AML-193 (cell line): Measurements from ENCODE around the gene CCT8L2.
"Not testable (repeated sequence)": the region's sequence is repeated elsewhere in the genome, so short reads cannot be mapped to it uniquely, and the experiment has no call there.

Experiments used
- DNase-seq, 2 experiments: peaks; one replicate each; lab custom pipeline; 2025; lab: John Stamatoyannopoulos, UW

CCT8L2 gene

GRCh38 chr22:16595251-16595650 is 2.6 kb upstream of the CCT8L2 start:
- not testable (repeated sequence) for DNase-seq

- no peak for DNase-seq
Observed at GRCh38 chr22:16594026-16594425, 1.4 kb upstream of the CCT8L2 start.

GRCh38 chr22:16592231-16592630 is 379 bp downstream of the CCT8L2 start:
- DNase-seq = not testable (repeated sequence)

GRCh38 chr22:16591136-16591535 is 1.5 kb downstream of the CCT8L2 start:
- DNase-seq = not testable (repeated sequence)

- DNase-seq = no peak
Observed at GRCh38 chr22:16586991-16587390, 5.6 kb downstream of the CCT8L2 start.

GRCh38 chr22:16586170-16586569 is 6.4 kb downstream of the CCT8L2 start:
- DNase-seq = no peak

- not testable (repeated sequence) for DNase-seq
Observed at GRCh38 chr22:16580872-16581271, 11.7 kb downstream of the CCT8L2 start.

- peak in 1 of 2 experiments; percentile 0 for DNase-seq
Observed at GRCh38 chr22:16569240-16569834, 23.3 kb downstream of the CCT8L2 start.

- no peak for DNase-seq
Observed at GRCh38 chr22:16568425-16568758, 24.2 kb downstream of the CCT8L2 start.

GRCh38 chr22:16567617-16568424 is 24.8 kb downstream of the CCT8L2 start:
- DNase-seq = not testable (repeated sequence)

- not testable (repeated sequence) for DNase-seq
Observed at GRCh38 chr22:16566421-16567151, 26.0 kb downstream of the CCT8L2 start.

- not testable (repeated sequence) for DNase-seq
Observed at GRCh38 chr22:16565585-16566420, 26.8 kb downstream of the CCT8L2 start.

- DNase-seq = not testable (repeated sequence)
Observed at GRCh38 chr22:16564837-16565584, 27.6 kb downstream of the CCT8L2 start.

GRCh38 chr22:16563555-16564520 is 28.8 kb downstream of the CCT8L2 start:
- DNase-seq = no peak

GRCh38 chr22:16562711-16563554 is 29.7 kb downstream of the CCT8L2 start:
- DNase-seq = no peak

GRCh38 chr22:16561093-16561658 is 31.4 kb downstream of the CCT8L2 start:
- DNase-seq = not testable (repeated sequence)

- DNase-seq = not testable (repeated sequence)
Observed at GRCh38 chr22:16560651-16561050, 32.0 kb downstream of the CCT8L2 start.

- DNase-seq = not testable (repeated sequence)
Observed at GRCh38 chr22:16559996-16560395, 32.6 kb downstream of the CCT8L2 start.
